IPS-20b (cell line): ENCODE results near the gene MAU2.
A peak's percentile ranks its signal among the peaks of the same experiment; 100 is the strongest.
"Not testable (repeated sequence)": the region's sequence is repeated elsewhere in the genome, so short reads cannot be mapped to it uniquely, and the experiment has no call there.

ENCODE experiments used
- H3K27ac ChIP-seq: one replicate; pipeline ENCODE4 v1.5.1; 2013; ENCODE audit warnings: low read length
- H3K27me3 ChIP-seq: 2 replicates; pipeline ENCODE4 v1.6.1; 2013; ENCODE audit warnings: mild to moderate bottlenecking, low read length, inconsistent platforms; ENCODE audit not compliant: insufficient read depth
- H3K36me3 ChIP-seq: 2 replicates; pipeline ENCODE4 v1.6.1; 2013; ENCODE audit warnings: low read depth, mild to moderate bottlenecking, inconsistent platforms, low read length, moderate library complexity; ENCODE audit not compliant: insufficient read depth
- H3K4me1 ChIP-seq: 2 replicates; pipeline ENCODE4 v1.6.1; 2013; ENCODE audit warnings: mild to moderate bottlenecking, control low read depth, inconsistent platforms, low read length, moderate library complexity; ENCODE audit not compliant: insufficient read depth
- H3K4me3 ChIP-seq: 2 replicates; pipeline ENCODE4 v1.5.1; 2013; ENCODE audit warnings: mild to moderate bottlenecking, low read length, inconsistent platforms
- H3K9ac ChIP-seq: 2 replicates; pipeline ENCODE4 v1.6.1; 2013; ENCODE audit warnings: low read depth, mild to moderate bottlenecking, inconsistent platforms, low read length, moderate library complexity
- H3K9me3 ChIP-seq: 2 replicates; pipeline ENCODE4 v1.6.1; 2013; ENCODE audit warnings: mild to moderate bottlenecking, low read depth, low read length, inconsistent platforms; ENCODE audit not compliant: insufficient read depth

The MAU2 gene

DNA sequence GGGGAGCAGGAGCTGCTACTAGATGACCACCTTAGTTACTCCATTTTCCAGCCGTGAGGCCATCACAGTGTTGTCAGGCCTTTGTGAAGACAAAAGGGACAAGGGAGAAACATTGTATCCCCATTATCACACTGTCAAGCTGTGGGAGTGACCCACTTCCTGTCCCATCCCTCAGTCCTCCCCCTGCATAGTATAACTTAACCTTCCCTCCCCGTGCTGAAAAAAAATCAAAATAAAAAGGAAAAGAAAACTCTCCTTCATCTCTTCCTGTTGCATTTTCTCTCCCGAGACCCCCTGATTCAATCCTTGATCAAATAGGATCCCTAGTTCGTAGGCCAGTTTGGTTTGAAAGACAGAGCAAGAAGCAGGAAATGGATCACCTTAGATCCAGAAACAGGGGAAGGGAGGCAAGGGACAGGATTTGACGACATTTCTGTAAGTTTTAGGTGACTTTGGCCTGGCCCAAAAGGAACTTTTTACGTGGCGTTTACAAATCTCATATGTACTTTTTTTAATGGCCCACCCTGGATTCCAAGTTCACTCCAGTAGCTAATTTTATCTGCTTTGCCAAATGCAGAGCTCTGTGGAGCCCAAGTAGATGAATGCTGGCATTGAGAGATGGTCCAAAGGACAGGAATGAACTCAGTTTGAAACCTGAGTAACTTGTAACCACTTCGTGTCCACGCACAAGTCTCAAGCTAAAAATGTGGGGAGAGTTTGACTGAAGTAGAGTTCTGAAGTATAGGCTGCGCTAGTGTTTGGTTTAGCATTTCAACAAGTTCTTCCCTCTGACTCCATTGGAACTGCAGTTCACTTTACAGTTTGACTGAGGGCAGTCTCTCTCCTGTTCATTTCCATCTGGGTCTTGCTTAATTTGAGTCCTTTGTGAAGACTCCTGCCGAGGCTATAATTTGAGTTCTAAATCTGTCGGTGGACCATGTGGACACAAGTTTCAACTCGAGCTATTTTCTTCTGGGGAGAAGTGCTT lies 68.2 kb downstream of the MAU2 start:
- Histone ChIP-seq H3K9me3 (no peaks in the 10 kb centered on the region), H3K4me1 (peaks cover 16% of the 10 kb centered on the region), H3K9ac (peak overlapping the region; percentile 2), H3K27ac (no peak overlapping the region), H3K4me3 (no peak overlapping the region), H3K27me3 (peaks cover 7% of the 10 kb centered on the region; the same call in 1 of the 2 replicates), H3K36me3 (no peaks in the 10 kb centered on the region)

DNA sequence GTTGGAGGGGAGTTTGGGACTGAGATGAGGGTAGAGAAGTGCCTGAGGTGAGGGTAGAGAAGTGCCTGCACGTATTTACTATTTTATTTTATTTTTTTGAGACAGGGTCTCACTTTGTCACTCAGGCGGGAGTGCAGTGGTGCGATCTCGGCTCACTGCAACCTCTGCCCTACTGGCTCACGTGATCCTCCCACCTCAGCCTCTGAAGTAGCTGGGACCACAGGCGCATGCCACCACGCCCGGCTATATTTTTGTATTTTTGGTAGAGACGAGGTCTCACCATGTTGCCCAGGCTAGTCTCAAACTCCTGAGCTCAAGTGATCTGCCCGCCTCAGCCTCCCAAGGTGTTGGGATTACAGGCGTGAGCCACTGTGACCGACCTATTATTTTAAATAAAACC lies 69.1 kb downstream of the MAU2 start:
- H3K36me3 ChIP-seq, H3K9me3 ChIP-seq, H3K27ac ChIP-seq, H3K27me3 ChIP-seq, H3K9ac ChIP-seq, H3K4me3 ChIP-seq: not testable (repeated sequence)
- H3K4me1 ChIP-seq: peaks cover 14% of the 10 kb centered on the region

DNA sequence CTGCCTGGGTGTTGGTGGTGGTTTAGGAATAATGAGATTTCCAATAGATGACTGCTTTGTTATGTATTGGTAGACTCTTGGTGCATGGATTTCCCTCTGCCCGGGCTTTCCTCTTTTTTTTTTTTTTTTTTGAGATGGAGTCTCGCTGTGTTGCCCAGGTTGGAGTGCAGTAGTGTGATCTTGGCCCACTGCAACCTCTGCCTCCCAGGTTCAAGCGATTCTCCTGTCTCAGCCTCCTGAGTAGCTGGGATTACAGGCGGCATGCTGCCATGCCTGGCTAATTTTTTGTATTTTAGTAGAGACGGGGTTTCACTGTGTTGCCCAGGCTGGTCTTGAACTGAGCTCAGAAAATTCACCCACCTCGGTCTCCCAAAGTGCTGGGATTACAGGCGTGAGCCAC lies 73.7 kb downstream of the MAU2 start:
- not testable (repeated sequence) for H3K36me3 ChIP-seq, H3K27ac ChIP-seq, H3K27me3 ChIP-seq, H3K4me1 ChIP-seq, H3K9ac ChIP-seq, H3K9me3 ChIP-seq, H3K4me3 ChIP-seq

DNA sequence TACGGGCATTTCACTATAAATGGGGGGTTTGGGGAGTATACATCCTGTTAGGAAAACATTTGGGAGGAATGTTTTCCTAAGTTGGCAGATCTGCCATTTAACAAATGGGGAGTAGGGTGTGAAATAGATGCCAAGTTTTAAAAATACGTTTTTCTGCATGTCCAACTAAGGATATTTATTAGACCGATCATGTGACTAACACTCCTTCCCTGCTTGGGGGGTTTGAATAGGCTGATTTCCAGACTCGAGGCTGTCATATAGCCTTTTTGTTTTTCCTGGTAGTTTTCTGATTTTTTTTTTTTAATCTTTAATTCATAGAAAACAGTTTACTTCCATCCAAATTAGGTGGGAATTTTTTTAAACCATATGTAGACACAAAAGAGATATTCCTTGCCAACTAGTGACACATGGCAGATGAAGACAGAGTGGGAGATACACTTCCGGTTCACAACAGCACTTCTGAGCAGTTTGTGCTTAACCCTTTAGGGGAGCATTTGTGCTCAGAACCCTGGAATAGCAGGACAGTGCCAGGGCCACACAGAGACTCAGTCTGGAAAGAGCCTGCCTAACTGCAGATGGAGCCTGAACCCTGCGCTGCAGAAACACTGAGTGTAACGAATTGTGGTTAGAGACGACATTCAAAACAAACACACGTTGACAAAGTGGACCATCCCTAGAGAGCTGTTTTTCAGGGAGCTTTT lies 79.3 kb downstream of the MAU2 start:
- no peak overlapping the region for H3K9ac ChIP-seq
- H3K27ac ChIP-seq: no peak overlapping the region
- H3K4me3 ChIP-seq: no peak overlapping the region
- 0 out of 2 replicates have a peak, but pooled peaks cover 3% of the 10 kb centered on the region for H3K4me1 ChIP-seq
- no peaks in the 10 kb centered on the region for H3K36me3 ChIP-seq
- H3K9me3 ChIP-seq: no peaks in the 10 kb centered on the region
- H3K27me3 ChIP-seq: peaks cover 8% of the 10 kb centered on the region; the same call in 1 of the 2 replicates

DNA sequence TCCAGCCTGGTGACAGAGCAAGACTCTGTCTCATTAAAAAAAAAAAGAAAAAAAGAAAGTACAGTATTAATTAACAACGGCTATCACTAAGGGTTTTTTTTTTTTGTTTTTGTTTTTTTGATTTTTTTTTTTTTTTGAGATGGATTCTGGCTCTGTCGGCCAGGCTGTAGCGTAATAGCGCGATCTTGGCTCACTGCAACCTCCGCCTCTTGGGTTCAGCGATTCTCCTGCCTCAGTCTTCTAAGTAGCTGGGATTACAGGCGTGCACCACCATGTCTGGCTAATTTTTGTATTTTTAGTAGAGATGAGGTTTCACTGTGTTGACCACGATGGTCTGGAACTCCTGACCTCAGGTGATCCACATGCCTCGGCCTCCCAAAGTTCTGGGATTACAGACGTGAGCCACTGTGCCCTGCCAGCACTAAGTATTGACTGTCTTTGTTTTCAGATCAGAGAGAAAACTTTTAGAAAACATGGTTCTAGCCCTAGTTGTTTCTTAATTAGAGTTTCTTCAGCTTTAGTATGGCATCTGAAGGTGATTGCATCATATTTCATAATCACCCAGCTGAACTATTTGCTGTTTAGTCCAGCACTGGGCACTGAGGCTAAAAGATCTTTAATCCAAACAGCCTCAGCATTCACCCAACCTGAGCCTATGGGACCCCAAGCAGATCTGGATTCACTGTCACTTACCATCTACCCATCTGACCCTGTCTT lies 82.2 kb downstream of the MAU2 start:
- peaks cover 10% of the 10 kb centered on the region; the same call in 1 of the 2 replicates for H3K27me3 ChIP-seq
- no peak overlapping the region for H3K4me3 ChIP-seq
- H3K27ac ChIP-seq: no peak overlapping the region
- H3K9ac ChIP-seq: no peak overlapping the region
- no peaks in the 10 kb centered on the region for H3K36me3 ChIP-seq
- H3K9me3 ChIP-seq: no peaks in the 10 kb centered on the region
- H3K4me1 ChIP-seq: peaks cover 15% of the 10 kb centered on the region

DNA sequence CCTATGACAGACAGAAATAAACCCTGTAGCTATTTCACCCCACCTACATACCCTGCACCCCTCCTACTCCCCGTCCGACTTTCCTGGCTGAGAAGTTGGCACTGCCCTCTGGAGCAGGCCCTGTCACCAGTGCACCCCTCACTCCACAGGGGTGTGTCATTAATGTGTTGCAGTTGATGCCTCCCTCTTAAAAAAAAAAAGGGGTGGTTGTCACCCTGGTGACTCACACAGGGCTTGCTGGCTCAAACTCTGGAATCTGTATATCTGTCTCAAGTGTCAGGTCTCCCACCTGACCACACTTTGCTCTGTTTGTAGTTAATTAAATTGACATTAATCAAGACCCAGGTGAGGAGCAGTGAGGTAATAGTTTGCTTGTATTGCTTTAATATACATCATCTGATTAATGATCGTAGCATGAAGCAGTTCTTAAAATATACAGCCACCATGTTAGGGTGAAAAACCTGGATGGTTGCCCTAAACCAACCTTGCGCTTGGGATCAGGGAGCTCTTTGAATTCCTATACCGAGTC lies 82.8 kb downstream of the MAU2 start:
- peaks cover 10% of the 10 kb centered on the region; the same call in 1 of the 2 replicates for H3K27me3 ChIP-seq
- H3K27ac ChIP-seq: no peak overlapping the region
- H3K36me3 ChIP-seq: no peaks in the 10 kb centered on the region
- no peaks in the 10 kb centered on the region for H3K9me3 ChIP-seq
- no peak overlapping the region for H3K9ac ChIP-seq
- peaks cover 17% of the 10 kb centered on the region for H3K4me1 ChIP-seq
- no peak overlapping the region for H3K4me3 ChIP-seq

DNA sequence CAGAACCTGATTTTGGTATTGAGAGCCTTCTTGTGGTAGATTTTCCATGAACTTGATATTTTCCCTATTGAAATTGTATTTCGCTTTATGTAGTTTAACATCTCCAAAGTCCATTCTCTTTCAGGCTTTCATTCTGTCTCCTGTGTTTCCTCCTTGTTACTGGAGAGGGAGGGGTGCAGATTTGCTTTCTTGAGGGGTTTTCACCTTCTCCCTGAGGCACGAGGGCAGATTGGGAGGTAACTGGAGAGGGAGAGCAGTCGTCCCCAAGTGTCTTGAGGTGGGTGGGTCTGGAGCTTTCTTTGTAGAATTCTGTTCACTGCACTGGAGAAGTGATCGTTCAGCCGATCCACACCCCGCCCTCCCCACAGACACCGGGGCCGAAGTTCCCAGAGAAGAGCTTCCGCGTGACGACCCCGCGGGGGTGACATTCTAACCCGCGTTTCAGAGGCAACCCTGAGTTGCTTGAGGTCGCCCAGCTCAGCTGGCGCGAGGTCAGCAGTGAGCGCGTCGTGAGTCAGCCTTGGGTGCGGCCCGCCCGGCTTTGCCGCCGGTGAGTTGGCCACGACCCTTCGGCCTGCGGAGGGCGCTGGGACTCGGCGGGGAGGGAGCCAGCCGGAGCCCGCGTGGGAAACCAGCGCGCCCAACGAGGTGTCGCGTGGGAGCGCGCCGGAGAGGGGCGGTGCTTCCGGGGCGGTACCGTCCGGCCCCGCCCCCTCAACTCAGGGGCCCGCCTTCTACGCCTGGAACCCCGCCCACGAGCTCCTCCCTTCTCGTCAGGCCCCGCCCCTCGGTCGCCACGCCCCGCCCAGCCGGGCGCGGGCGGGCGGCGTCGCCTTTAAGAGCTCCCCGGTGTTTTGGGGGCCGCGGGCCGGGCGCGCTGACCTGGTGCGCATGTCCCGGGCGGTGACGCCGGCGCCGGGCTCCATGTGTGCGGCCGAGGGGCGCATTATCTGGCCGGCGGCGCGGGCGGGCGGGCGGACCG lies 84.5 kb downstream of the MAU2 start, which contains the start of gene GATAD2A:
TSS of gene GATAD2A (plus strand) at position 797 of the 982 bp plus-strand sequence. CDS start 59,671 bp downstream, outside the sequence.
- peak within 1 kb of the TSS; percentile 91; the same call in 1 of the 2 replicates for H3K9ac ChIP-seq
- peaks cover 34% of the 10 kb centered on the region for H3K4me1 ChIP-seq
- no peaks in the 10 kb centered on the region for H3K36me3 ChIP-seq
- H3K27ac ChIP-seq: peak within 1 kb of the TSS; percentile 17
- H3K9me3 ChIP-seq: no peaks in the 10 kb centered on the region
- H3K27me3 ChIP-seq: peaks cover 10% of the 10 kb centered on the region; the same call in 1 of the 2 replicates
- H3K4me3 ChIP-seq: peak within 1 kb of the TSS; percentile 98

DNA sequence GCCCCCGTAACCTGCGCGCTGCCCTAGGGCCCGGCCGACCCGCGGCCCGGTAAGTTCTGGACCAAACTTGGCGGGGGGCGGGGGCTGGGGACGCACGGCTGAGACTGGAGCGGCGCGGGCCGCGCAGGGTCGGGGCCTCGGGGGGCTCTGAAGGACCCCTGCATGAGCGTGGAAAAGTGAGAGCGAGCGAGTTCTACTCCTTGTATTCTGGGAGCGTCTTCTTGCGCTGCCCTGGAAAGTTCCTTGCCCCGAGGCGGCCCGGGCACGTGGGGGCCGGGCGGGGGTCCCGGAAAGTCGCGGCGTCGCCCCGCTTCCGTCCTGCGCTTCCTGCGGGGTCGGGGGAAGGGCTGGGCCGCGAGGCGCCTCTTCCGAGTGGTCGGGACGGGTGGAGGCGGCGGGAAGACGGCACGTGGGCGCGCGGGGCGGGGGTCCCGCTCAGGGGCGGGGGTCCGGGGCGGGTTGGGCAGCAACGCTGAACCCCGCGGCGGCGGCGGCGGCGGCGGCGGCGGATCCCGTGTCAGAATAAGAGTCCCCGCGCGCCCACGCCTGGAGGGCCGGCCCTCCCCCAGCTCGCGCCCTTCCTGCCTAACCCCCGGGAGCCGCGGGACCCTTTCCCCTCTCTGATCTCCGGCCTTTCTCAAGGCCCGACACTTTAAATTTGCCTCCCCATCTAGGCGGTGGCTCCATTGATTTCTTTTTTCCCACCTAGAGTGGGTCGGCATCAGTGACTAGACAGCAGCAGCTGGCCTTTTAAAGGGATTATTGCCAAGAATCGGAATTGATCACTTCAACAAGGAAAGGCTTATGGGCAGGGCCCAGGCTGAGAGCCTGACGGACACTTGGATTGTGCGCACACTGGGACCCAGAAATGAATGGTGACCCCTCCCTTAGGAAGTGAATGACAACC lies 85.6 kb downstream of the MAU2 start:
- Histone ChIP-seq H3K36me3 (peaks cover 6% of the 10 kb centered on the region), H3K9me3 (no peaks in the 10 kb centered on the region), H3K4me3 (peak overlapping the region; percentile 98), H3K27me3 (peaks cover 10% of the 10 kb centered on the region; the same call in 1 of the 2 replicates), H3K27ac (peak overlapping the region; percentile 17), H3K9ac (peak overlapping the region; percentile 91; the same call in 1 of the 2 replicates), H3K4me1 (peaks cover 40% of the 10 kb centered on the region)

DNA sequence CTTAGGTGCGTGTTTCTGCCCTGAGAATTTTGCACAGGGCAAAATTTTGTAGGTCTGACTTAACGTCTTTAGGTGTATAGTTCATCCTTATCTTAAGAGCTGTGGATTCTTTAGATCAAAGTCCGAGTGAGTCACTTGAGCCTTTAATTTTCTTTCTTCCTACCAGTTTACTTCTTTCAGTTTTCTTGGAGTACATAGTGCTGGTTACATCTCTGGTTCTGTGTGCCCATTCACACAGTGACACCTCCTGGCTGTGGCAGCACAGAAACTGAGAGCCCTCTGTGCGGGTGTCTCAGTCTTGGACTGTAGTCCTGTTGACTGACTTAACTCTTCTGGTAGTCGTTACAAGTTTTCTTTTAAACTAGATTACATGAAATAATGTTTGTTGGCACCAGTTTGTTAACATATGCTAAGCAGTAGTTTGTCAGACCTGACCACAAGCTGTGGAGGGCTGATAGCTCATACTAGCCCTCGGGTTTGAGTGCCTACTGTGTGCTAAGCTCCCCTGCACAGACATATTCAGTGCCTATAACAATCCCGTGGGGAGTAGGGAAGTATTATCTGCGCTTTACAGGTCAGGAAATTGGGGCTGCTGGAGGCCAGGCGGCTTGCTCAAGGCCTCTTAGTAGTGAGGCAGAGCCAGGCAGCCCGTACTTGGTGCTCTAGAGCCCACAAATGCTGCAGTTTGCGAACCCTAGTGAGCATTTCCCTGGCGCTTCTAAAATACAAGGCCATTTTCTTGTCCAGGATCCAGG lies 86.4 kb downstream of the MAU2 start:
- Histone ChIP-seq H3K27me3 (peaks cover 10% of the 10 kb centered on the region; the same call in 1 of the 2 replicates), H3K27ac (no peak overlapping the region), H3K36me3 (peaks cover 12% of the 10 kb centered on the region), H3K9ac (peak overlapping the region; percentile 91; the same call in 1 of the 2 replicates), H3K4me3 (peak overlapping the region; percentile 98), H3K9me3 (no peaks in the 10 kb centered on the region), H3K4me1 (peaks cover 40% of the 10 kb centered on the region)
